Thyroid gland (tissue), 4 donors: ENCODE measurements around the gene KRTAP10-1. TPM values are rescaled to one million over a fixed set of nuclear protein-coding genes. Genes with fewer than 3 reads are reported as not detected.
"Not testable (repeated sequence)": the region's sequence is repeated elsewhere in the genome, so short reads cannot be mapped to it uniquely, and the experiment has no call there.

Source experiments
- DNase-seq, 2 donors: peaks; one replicate each; pipeline ENCODE4 v3.0.0-alpha.2; 2019
- H3K27ac ChIP-seq, 3 donors: fragments of 200-600 bp; sonication (generic); 1 replicate in 2 of 3; 2 replicates in 1 of 3; pipeline ENCODE4 v1.5.1; 2016 to 2019; ENCODE audit warnings: mild to moderate bottlenecking in 1 of 3, moderate library complexity in 1 of 3
- H3K27me3 ChIP-seq: fragments of 200-600 bp; sonication (generic); one replicate; pipeline ENCODE4 v1.5.1; 2019
- H3K36me3 ChIP-seq, 2 donors: fragments of 200-600 bp; sonication (generic); one replicate each; pipeline ENCODE4 v1.5.1; 2016 to 2019
- H3K4me1 ChIP-seq, 2 donors: fragments of 200-600 bp; sonication (generic); one replicate each; pipeline ENCODE4 v1.5.1; 2017 to 2019
- H3K4me3 ChIP-seq, 3 donors: fragments of 200-600 bp; sonication (generic); replicated peaks in 1 of 3; 1 replicate in 2 of 3; 2 replicates in 1 of 3; pipeline ENCODE4 v1.5.1; 2016; ENCODE audit warnings: mild to moderate bottlenecking in 1 of 3
- H3K9me3 ChIP-seq: fragments of 200-600 bp; sonication (generic); one replicate; pipeline ENCODE4 v1.5.1; 2017
- CTCF ChIP-seq, 6 experiments: fragments of 200-600 bp in 3 of 6; fragments of 450-650 bp in 3 of 6; sonication (generic) in 3 of 6; IDR thresholded peaks; one replicate each; pipeline ENCODE4 v1.5.1; 2016 to 2019; ENCODE audit warnings: antibody characterized with exemption in 6 of 6, mild to moderate bottlenecking in 2 of 6, inconsistent platforms in 1 of 6, moderate library complexity in 1 of 6
- POLR2A ChIP-seq, 2 donors: fragments of 450-650 bp; IDR thresholded peaks; one replicate each; pipeline ENCODE4 v1.6.1; 2017; ENCODE audit warnings: antibody characterized with exemption in 2 of 2, mild to moderate bottlenecking in 2 of 2, moderate library complexity in 1 of 2
- WGBS, 2 donors: methylation state at CpG; one replicate each; pipeline ENCODE4 v1.1.5; 2017; 5-methylcytosine and 5-hydroxymethylcytosine counted together
- intact Hi-C: fragments of 100-400 bp; cut with DNase I; formaldehyde crosslinking; loops from one replicate; pipeline ENCODE4 v1.15.1; 2023
- total RNA-seq, 4 donors: library from RNA; depleted of rRNA; stranded (reverse); fragments of >200 nt; gene quantifications; one replicate each; pipeline ENCODE4 v1.2.3, GENCODE V29; 2016

KRTAP10-1 gene
- total RNA-seq, 4 donors from 2014 or later: not detected

- no peak overlapping the region for H3K27ac ChIP-seq
- peaks cover 12 to 13% of the 10 kb centered on the region in 2 donors for H3K4me1 ChIP-seq
- intact Hi-C loops: no loop called here
- H3K9me3 ChIP-seq: no peaks in the 10 kb centered on the region
- H3K4me3 ChIP-seq: no peak overlapping the region
- WGBS, 2 donors: 86 to 93% methylated on average over 22 to 42 of the region's 44 CpGs
- no peak for TF ChIP-seq CTCF (IDR thresholded peaks at IDR 0.05)
- TF ChIP-seq POLR2A (IDR thresholded peaks at IDR 0.05): no peak
- H3K27me3 ChIP-seq: no peaks in the 10 kb centered on the region
- no peak for DNase-seq
- H3K36me3 ChIP-seq: no peaks in the 10 kb centered on the region
These were observed 33.4 kb downstream of the KRTAP10-1 start for GRCh38 chr21:44506279-44507255.

- Histone ChIP-seq H3K27me3 (no peaks in the 10 kb centered on the region), H3K4me3 (no peak overlapping the region), H3K27ac (no peak overlapping the region), H3K4me1 (peaks cover 11 to 12% of the 10 kb centered on the region in 2 donors), H3K9me3 (no peaks in the 10 kb centered on the region), H3K36me3 (no peaks in the 10 kb centered on the region)
- WGBS, 2 donors: 85 to 87% methylated on average over 16 of the region's 16 CpGs
- intact Hi-C loops: no loop called here
- TF ChIP-seq CTCF (IDR thresholded peaks at IDR 0.05) (no peak), POLR2A (IDR thresholded peaks at IDR 0.05) (no peak)
- no peak for DNase-seq
These were observed 34.2 kb downstream of the KRTAP10-1 start for GRCh38 chr21:44505673-44506278.

- 75 to 81% methylated on average over 20 of the region's 20 CpGs for WGBS, 2 donors
- Histone ChIP-seq H3K27me3 (no peaks in the 10 kb centered on the region), H3K4me3 (no peak overlapping the region), H3K9me3 (no peaks in the 10 kb centered on the region), H3K4me1 (peaks cover 0 to 2% of the 10 kb centered on the region in 2 donors), H3K36me3 (no peaks in the 10 kb centered on the region), H3K27ac (no peak overlapping the region)
- no peak for DNase-seq
- no peak for TF ChIP-seq CTCF (IDR thresholded peaks at IDR 0.05)
- no peak for TF ChIP-seq POLR2A (IDR thresholded peaks at IDR 0.05)
- intact Hi-C loops: no loop called here
These were observed 36.0 kb downstream of the KRTAP10-1 start for GRCh38 chr21:44503901-44504399.

GRCh38 chr21:44503006-44503889, 36.7 kb downstream of the KRTAP10-1 start:
- intact Hi-C loops, H3K27ac ChIP-seq, DNase-seq, H3K4me1 ChIP-seq, H3K9me3 ChIP-seq, H3K36me3 ChIP-seq, H3K4me3 ChIP-seq, H3K27me3 ChIP-seq: not testable (repeated sequence)
- WGBS, 2 donors: 81 to 87% methylated on average over 44 of the region's 44 CpGs
